ENCODE results near the gene ANKRD13D. TPM values are rescaled to one million over a fixed set of nuclear protein-coding genes. Genes with fewer than 3 reads are reported as not detected.

ANKRD13D gene
- total and polyA plus RNA-seq, 2 of the 8 experiments (the other 6 are each of a cell fraction or from before 2014, with no cell fraction given): 24.9 to 26.5 TPM

DNA sequence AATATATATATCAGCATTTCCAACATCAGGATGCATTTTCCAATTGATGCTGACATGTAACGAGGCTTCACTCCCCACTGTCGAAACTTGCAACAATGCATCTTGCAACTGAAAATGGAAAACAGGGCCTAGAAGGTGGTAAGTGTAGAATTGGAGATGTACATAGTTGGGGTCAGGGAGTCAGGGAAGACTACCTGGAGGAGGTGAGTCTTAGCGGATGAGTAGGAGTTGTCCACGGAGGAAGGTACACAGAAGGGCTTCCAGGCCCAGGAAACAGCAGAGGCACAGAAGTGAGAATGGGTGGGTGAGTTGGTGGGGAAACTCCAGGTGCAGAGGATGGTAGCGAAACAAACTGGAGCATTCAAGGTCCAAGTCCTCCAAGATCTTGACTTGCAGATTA lies 24.8 kb upstream of the ANKRD13D start (continued):
- TF ChIP-seq, protein P1, sequence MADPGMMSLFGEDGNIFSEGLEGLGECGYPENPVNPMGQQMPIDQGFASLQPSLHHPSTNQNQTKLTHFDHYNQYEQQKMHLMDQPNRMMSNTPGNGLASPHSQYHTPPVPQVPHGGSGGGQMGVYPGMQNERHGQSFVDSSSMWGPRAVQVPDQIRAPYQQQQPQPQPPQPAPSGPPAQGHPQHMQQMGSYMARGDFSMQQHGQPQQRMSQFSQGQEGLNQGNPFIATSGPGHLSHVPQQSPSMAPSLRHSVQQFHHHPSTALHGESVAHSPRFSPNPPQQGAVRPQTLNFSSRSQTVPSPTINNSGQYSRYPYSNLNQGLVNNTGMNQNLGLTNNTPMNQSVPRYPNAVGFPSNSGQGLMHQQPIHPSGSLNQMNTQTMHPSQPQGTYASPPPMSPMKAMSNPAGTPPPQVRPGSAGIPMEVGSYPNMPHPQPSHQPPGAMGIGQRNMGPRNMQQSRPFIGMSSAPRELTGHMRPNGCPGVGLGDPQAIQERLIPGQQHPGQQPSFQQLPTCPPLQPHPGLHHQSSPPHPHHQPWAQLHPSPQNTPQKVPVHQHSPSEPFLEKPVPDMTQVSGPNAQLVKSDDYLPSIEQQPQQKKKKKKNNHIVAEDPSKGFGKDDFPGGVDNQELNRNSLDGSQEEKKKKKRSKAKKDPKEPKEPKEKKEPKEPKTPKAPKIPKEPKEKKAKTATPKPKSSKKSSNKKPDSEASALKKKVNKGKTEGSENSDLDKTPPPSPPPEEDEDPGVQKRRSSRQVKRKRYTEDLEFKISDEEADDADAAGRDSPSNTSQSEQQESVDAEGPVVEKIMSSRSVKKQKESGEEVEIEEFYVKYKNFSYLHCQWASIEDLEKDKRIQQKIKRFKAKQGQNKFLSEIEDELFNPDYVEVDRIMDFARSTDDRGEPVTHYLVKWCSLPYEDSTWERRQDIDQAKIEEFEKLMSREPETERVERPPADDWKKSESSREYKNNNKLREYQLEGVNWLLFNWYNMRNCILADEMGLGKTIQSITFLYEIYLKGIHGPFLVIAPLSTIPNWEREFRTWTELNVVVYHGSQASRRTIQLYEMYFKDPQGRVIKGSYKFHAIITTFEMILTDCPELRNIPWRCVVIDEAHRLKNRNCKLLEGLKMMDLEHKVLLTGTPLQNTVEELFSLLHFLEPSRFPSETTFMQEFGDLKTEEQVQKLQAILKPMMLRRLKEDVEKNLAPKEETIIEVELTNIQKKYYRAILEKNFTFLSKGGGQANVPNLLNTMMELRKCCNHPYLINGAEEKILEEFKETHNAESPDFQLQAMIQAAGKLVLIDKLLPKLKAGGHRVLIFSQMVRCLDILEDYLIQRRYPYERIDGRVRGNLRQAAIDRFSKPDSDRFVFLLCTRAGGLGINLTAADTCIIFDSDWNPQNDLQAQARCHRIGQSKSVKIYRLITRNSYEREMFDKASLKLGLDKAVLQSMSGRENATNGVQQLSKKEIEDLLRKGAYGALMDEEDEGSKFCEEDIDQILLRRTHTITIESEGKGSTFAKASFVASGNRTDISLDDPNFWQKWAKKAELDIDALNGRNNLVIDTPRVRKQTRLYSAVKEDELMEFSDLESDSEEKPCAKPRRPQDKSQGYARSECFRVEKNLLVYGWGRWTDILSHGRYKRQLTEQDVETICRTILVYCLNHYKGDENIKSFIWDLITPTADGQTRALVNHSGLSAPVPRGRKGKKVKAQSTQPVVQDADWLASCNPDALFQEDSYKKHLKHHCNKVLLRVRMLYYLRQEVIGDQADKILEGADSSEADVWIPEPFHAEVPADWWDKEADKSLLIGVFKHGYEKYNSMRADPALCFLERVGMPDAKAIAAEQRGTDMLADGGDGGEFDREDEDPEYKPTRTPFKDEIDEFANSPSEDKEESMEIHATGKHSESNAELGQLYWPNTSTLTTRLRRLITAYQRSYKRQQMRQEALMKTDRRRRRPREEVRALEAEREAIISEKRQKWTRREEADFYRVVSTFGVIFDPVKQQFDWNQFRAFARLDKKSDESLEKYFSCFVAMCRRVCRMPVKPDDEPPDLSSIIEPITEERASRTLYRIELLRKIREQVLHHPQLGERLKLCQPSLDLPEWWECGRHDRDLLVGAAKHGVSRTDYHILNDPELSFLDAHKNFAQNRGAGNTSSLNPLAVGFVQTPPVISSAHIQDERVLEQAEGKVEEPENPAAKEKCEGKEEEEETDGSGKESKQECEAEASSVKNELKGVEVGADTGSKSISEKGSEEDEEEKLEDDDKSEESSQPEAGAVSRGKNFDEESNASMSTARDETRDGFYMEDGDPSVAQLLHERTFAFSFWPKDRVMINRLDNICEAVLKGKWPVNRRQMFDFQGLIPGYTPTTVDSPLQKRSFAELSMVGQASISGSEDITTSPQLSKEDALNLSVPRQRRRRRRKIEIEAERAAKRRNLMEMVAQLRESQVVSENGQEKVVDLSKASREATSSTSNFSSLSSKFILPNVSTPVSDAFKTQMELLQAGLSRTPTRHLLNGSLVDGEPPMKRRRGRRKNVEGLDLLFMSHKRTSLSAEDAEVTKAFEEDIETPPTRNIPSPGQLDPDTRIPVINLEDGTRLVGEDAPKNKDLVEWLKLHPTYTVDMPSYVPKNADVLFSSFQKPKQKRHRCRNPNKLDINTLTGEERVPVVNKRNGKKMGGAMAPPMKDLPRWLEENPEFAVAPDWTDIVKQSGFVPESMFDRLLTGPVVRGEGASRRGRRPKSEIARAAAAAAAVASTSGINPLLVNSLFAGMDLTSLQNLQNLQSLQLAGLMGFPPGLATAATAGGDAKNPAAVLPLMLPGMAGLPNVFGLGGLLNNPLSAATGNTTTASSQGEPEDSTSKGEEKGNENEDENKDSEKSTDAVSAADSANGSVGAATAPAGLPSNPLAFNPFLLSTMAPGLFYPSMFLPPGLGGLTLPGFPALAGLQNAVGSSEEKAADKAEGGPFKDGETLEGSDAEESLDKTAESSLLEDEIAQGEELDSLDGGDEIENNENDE (IDR thresholded peaks at IDR 0.05; ENCODE audit: insufficient replicate concordance, low read length): no peak
- no peak for TF ChIP-seq KDM4A (IDR thresholded peaks at IDR 0.05; ENCODE audit: low read depth, low read length, severe bottlenecking)
